Measurements from ENCODE around the gene ADGRV1. TPM values are rescaled to one million over a fixed set of nuclear protein-coding genes. Genes with fewer than 3 reads are reported as not detected.
A peak's percentile ranks its signal among the peaks of the same experiment; 100 is the strongest.

ADGRV1 gene
- total RNA-seq, 4 donors from 2014 or later: 129 to 158 (median 145) TPM

DNA sequence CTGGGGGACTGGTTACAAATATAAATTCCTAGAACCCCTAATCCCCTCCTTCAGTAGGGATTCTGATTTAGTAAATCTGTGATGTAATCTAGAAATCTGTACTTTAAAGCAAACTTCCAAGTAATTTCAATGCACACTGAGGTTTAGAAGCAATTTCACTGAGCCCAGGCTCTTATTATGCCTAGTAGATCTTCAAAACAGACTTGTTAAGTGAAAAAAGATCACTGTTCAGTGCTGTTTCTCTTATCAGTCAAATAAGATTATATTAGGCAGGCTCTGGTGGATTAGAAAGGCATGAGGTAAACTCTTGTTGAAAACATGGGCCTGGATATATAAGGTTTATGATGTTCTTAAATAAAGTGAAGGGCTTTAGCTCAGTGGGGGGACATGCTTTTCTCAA lies 293.9 kb downstream of the ADGRV1 start:
- H3K36me3 ChIP-seq: no peaks in the 10 kb centered on the region
- H3K27ac ChIP-seq: peak overlapping the region; percentile 90 to 97 (median 91)
- no peak overlapping the region for H3K4me3 ChIP-seq (replicated peaks in 1 of 3)
- peaks cover 40 to 47% of the 10 kb centered on the region in 2 donors for H3K4me1 ChIP-seq
- DNase-seq: no peak
- TF ChIP-seq, protein P1, sequence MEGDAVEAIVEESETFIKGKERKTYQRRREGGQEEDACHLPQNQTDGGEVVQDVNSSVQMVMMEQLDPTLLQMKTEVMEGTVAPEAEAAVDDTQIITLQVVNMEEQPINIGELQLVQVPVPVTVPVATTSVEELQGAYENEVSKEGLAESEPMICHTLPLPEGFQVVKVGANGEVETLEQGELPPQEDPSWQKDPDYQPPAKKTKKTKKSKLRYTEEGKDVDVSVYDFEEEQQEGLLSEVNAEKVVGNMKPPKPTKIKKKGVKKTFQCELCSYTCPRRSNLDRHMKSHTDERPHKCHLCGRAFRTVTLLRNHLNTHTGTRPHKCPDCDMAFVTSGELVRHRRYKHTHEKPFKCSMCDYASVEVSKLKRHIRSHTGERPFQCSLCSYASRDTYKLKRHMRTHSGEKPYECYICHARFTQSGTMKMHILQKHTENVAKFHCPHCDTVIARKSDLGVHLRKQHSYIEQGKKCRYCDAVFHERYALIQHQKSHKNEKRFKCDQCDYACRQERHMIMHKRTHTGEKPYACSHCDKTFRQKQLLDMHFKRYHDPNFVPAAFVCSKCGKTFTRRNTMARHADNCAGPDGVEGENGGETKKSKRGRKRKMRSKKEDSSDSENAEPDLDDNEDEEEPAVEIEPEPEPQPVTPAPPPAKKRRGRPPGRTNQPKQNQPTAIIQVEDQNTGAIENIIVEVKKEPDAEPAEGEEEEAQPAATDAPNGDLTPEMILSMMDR (IDR thresholded peaks at IDR 0.05): no peak
- TF ChIP-seq POLR2A (IDR thresholded peaks at IDR 0.05): no peak
- no peaks in the 10 kb centered on the region for H3K27me3 ChIP-seq
- intact Hi-C loops (cut with DNase I): no loop called here
- no peaks in the 10 kb centered on the region for H3K9me3 ChIP-seq

DNA sequence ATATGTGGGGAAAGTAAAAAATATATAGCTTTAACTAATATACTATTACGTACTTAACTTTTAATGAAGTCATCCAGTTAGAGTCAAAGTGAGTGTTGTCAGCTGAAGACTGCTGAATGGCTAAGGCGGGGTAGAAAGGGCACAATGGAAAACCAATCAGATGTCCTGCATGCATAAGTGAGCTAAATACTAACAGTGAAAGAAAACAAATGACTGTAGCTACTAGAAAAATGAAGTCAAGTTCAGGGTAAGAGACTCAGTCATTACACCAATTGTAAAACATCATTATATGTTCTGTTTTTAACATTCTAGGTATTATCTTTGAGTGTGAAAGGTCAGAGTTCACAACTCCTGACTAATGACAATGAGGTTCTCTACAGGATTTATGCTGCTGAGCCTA lies 295.2 kb downstream of the ADGRV1 start:
- H3K27ac ChIP-seq: peak overlapping the region; percentile 90 to 97 (median 91)
- no peaks in the 10 kb centered on the region for H3K9me3 ChIP-seq
- H3K4me1 ChIP-seq: peaks cover 44 to 51% of the 10 kb centered on the region in 2 donors
- no peaks in the 10 kb centered on the region for H3K27me3 ChIP-seq
- H3K36me3 ChIP-seq: no peaks in the 10 kb centered on the region
- H3K4me3 ChIP-seq (replicated peaks in 1 of 3): no peak overlapping the region
- intact Hi-C loops (cut with DNase I): no loop called here
- peak; percentile 43 for DNase-seq
- WGBS, 2 donors: 47 to 61% methylated on average over 2 of the region's 2 CpGs
- TF ChIP-seq, protein P1 (IDR thresholded peaks at IDR 0.05): no peak
- TF ChIP-seq POLR2A (IDR thresholded peaks at IDR 0.05): peak in 1 of 2 donors; percentile 57

DNA sequence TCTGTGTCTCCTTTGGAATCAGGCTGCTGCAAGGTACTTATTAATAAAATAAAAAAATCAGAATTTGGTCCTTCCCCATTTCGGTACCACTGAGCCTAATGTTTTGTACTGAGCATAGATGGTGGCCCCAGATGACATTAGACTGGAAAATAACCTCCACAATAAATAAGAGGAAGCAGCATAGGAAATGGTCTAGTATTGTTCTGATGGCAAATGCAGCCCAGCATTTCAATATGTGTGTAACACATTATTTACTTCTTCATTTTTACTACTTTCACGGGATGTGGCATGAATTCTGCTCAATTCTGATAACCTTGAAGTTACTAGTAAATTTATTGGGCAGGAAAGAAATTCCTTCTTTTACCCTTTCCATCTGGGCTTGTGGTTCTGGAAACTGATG lies 295.6 kb downstream of the ADGRV1 start:
- Histone ChIP-seq H3K36me3 (no peaks in the 10 kb centered on the region), H3K4me1 (peaks cover 47 to 53% of the 10 kb centered on the region in 2 donors), H3K4me3 (replicated peaks in 1 of 3) (no peak overlapping the region), H3K27ac (peak overlapping the region; percentile 90 to 97 (median 91)), H3K9me3 (no peaks in the 10 kb centered on the region), H3K27me3 (no peaks in the 10 kb centered on the region)
- no peak for TF ChIP-seq POLR2A (IDR thresholded peaks at IDR 0.05)
- TF ChIP-seq, protein P1 (IDR thresholded peaks at IDR 0.05): no peak
- intact Hi-C loops (cut with DNase I): no loop called here
- WGBS, 2 donors: 75 to 89% methylated on average over 2 of the region's 2 CpGs
- DNase-seq: no peak

DNA sequence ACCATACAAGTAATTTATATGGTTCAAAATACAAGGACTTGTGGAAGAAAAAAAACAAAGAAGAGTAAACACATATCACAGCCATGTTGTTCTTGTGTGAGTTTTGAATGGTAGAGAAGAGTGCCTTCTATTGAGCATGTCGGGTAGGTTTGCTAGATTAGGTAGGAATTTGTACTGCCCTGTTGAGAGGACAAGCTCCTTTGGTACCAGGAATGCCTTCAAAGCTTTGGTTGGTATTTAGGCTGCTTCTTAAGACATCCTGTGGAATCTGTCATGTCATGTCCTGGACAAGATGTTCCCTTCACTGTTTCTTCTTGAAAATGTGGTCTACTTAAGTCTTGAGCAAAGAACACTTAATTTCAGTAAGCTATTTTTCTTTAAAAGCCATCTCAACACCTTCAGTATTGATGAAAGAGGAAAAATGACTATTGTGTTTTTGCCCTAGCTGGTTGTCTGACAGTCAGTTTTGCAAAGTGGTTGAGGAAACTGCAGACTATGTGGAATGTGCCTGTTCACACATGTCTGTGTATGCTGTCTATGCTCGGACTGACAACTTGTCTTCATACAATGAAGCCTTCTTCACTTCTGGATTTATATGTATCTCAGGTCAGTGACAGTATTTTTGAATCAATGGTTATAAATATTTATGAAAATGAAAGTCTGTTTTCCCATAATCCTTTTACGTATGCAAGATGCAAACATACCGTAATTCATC lies 296.9 kb downstream of the ADGRV1 start:
- no peak overlapping the region for H3K4me3 ChIP-seq (replicated peaks in 1 of 3)
- no peaks in the 10 kb centered on the region for H3K9me3 ChIP-seq
- DNase-seq: no peak
- H3K27me3 ChIP-seq: no peaks in the 10 kb centered on the region
- TF ChIP-seq, protein P1 (IDR thresholded peaks at IDR 0.05): peak in 1 of 6 experiments; percentile 15
- TF ChIP-seq POLR2A (IDR thresholded peaks at IDR 0.05): peak in 1 of 2 donors; percentile 26
- H3K27ac ChIP-seq: peak overlapping the region; percentile 90 to 97 (median 91)
- WGBS, 2 donors: 80 to 84% methylated on average over 4 of the region's 4 CpGs
- no peaks in the 10 kb centered on the region for H3K36me3 ChIP-seq
- intact Hi-C loops (cut with DNase I): no loop called here
- peaks cover 38 to 47% of the 10 kb centered on the region in 2 donors for H3K4me1 ChIP-seq

DNA sequence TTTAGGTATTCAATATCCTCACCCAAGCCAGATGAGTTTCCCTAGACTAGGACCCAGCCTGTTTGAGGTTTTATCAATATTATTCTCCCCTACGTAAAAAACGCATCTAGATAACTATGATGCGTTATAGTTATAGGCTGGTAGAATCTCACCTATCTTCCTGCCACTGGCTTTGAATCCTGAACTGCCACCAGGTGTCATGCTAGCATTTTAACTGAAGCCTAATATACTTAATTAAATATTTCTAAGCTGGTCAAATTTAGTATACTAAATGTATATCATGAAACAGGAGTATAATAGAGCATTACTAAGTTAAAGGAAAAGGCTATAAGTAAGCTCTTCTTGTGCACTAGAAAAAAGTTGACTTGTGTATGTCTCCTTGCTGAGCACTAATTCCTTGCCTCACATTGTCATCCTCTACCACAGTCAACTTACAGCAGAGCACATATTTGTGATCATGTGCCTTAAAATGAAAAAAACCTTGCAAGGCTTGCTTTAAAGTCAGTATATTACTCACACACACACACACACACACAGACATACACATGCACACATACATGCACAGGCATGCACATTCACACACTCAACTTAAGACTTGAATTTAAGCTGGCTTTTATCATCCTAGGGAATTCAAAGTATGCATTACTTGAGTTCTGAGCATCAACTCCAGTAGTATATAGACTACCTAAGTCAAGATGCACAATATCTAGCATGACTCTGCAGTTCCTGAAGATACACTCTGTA lies 303.4 kb downstream of the ADGRV1 start:
- TF ChIP-seq, protein P1 (IDR thresholded peaks at IDR 0.05): peak in 1 of 6 experiments; percentile 16
- TF ChIP-seq POLR2A (IDR thresholded peaks at IDR 0.05): no peak
- Histone ChIP-seq H3K9me3 (no peaks in the 10 kb centered on the region), H3K36me3 (no peaks in the 10 kb centered on the region), H3K27me3 (no peaks in the 10 kb centered on the region), H3K4me1 (peaks cover 6 to 12% of the 10 kb centered on the region in 2 donors), H3K4me3 (replicated peaks in 1 of 3) (no peak overlapping the region), H3K27ac (no peak overlapping the region)
- DNase-seq: no peak
- WGBS, 2 donors: 94 to 98% methylated on average over 3 of the region's 3 CpGs
- intact Hi-C loops (cut with DNase I): loop anchor here (10.0 kb wide), 1 partner anchor 523 kb away; the partner anchor contains the start of gene ARRDC3

Measured in thyroid gland (tissue), 4 donors.